GM12878 (cell line): ENCODE data around the gene EPB41.

Experiments used
- FOXM1 ChIP-seq: IDR thresholded peaks from 2 replicates; pipeline ENCODE4 v1.6.1; 2012; ENCODE audit warnings: low read depth, mild to moderate bottlenecking, inconsistent platforms, low read length, moderate library complexity
- MXI1 ChIP-seq: fragments of 150-350 bp; IDR thresholded peaks from 2 replicates; pipeline ENCODE4 v1.6.1; 2011; ENCODE audit warnings: low read depth, mild to moderate bottlenecking, inconsistent platforms, low read length, improper control_type of control experiment
- RAD21 ChIP-seq: IDR thresholded peaks from 2 replicates; pipeline ENCODE4 v1.6.1; 2011; ENCODE audit warnings: mild to moderate bottlenecking, low read depth, low read length, moderate library complexity; ENCODE audit not compliant: insufficient read depth
- TF ChIP-seq, protein P1 (sequence below): IDR thresholded peaks from 2 replicates; pipeline ENCODE4 v1.6.1; 2011; ENCODE audit warnings: borderline replicate concordance, low read depth, mild to moderate bottlenecking, moderate library complexity, mixed read lengths, low read length; ENCODE audit not compliant: insufficient read depth; ENCODE audit errors: extremely low read length
- TF ChIP-seq, protein P2 (sequence below): IDR thresholded peaks from 2 replicates; pipeline ENCODE4 v1.6.1; 2012; ENCODE audit warnings: low read length, inconsistent platforms

GRCh38 chr1:28869952-28870351 is 44.4 kb upstream of the EPB41 start:
- TF ChIP-seq RAD21 (no peak), FOXM1 (no peak), MXI1 (no peak)
- TF ChIP-seq, protein P1, sequence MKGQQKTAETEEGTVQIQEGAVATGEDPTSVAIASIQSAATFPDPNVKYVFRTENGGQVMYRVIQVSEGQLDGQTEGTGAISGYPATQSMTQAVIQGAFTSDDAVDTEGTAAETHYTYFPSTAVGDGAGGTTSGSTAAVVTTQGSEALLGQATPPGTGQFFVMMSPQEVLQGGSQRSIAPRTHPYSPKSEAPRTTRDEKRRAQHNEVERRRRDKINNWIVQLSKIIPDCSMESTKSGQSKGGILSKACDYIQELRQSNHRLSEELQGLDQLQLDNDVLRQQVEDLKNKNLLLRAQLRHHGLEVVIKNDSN: no peak
- TF ChIP-seq, protein P2, sequence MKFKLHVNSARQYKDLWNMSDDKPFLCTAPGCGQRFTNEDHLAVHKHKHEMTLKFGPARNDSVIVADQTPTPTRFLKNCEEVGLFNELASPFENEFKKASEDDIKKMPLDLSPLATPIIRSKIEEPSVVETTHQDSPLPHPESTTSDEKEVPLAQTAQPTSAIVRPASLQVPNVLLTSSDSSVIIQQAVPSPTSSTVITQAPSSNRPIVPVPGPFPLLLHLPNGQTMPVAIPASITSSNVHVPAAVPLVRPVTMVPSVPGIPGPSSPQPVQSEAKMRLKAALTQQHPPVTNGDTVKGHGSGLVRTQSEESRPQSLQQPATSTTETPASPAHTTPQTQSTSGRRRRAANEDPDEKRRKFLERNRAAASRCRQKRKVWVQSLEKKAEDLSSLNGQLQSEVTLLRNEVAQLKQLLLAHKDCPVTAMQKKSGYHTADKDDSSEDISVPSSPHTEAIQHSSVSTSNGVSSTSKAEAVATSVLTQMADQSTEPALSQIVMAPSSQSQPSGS: no peak
